B cell (primary cell): Measurements from ENCODE around the gene GP1BB. TPM values are rescaled to one million over a fixed set of nuclear protein-coding genes. Genes with fewer than 3 reads are reported as not detected.

ENCODE experiments used
- ATAC-seq: fragments of 200-7000 bp; cut with Tn5 transposase; one replicate; pipeline ENCODE4 v1.10.0; 2021; ENCODE audit warnings: low read depth, mild to moderate bottlenecking, moderate number of reproducible peaks, moderate library complexity
- CTCF ChIA-PET: fragments of 350-600 bp; sonication (Branson Sonifier 250); formaldehyde crosslinking; loops from one replicate; lab custom pipeline; 2021; ENCODE audit warnings: antibody characterized with exemption, inconsistent platforms; lab: Charles Lee
- POLR2A ChIA-PET: fragments of 350-600 bp; sonication (Branson Sonifier 250); formaldehyde crosslinking; loops from one replicate; lab custom pipeline; 2021; ENCODE audit warnings: antibody characterized with exemption; lab: Charles Lee
- DNase-seq: peaks from one replicate; pipeline ENCODE4 v3.0.0; 2013
- H2AFZ ChIP-seq: 2 replicates; pipeline ENCODE4 v1.6.1; 2012; ENCODE audit warnings: mild to moderate bottlenecking, low read depth, low read length; ENCODE audit not compliant: insufficient read depth, poor library complexity, severe bottlenecking
- H3K27ac ChIP-seq, 2 donors: 1 replicate in 1 of 2; 2 replicates in 1 of 2; pipeline ENCODE4 v1.5.1; 2012 to 2013; ENCODE audit warnings: low read length in 2 of 2, mild to moderate bottlenecking in 2 of 2, moderate library complexity in 1 of 2
- H3K27me3 ChIP-seq, 4 experiments: fragments of 200-600 bp in 1 of 4; sonication (generic) in 1 of 4; replicated peaks in 1 of 4; 1 replicate in 2 of 4; 2 replicates in 2 of 4; pipeline versions ENCODE4 v1.6.1 to v1.7.0; 2013 to 2016; ENCODE audit warnings: low read length in 3 of 4, mild to moderate bottlenecking in 2 of 4, mixed read lengths in 1 of 4, moderate library complexity in 1 of 4; ENCODE audit not compliant: insufficient read depth in 4 of 4, control insufficient read depth in 3 of 4; ENCODE audit errors: control extremely low read depth in 1 of 4
- H3K36me3 ChIP-seq, 2 experiments: replicated peaks in 1 of 2; 1 replicate in 1 of 2; 2 replicates in 1 of 2; pipeline versions ENCODE4 v1.6.1 to v1.7.1; 2013; ENCODE audit warnings: low read length in 1 of 2; ENCODE audit not compliant: insufficient read depth in 2 of 2, control insufficient read depth in 1 of 2; ENCODE audit errors: control extremely low read depth in 1 of 2, extremely low read depth in 1 of 2
- H3K4me1 ChIP-seq, 2 donors: fragments of 200-600 bp in 1 of 2; sonication (generic) in 1 of 2; 1 replicate in 1 of 2; 2 replicates in 1 of 2; pipeline versions ENCODE4 v1.5.1 to v1.6.1; 2013 to 2017; ENCODE audit warnings: low read length in 2 of 2; ENCODE audit not compliant: control insufficient read depth in 2 of 2, insufficient read depth in 2 of 2
- H3K4me2 ChIP-seq: replicated peaks from 2 replicates; pipeline ENCODE3; 2012; ENCODE audit warnings: mild to moderate bottlenecking, low read depth, low read length; ENCODE audit not compliant: poor library complexity, severe bottlenecking
- H3K4me3 ChIP-seq, 5 experiments: fragments of 200-600 bp in 1 of 5; sonication (generic) in 1 of 5; 1 replicate in 3 of 5; 2 replicates in 2 of 5; pipeline versions ENCODE4 v1.5.1 to v1.7.0; 2011 to 2016; ENCODE audit warnings: low read length in 4 of 5, mild to moderate bottlenecking in 4 of 5, low read depth in 2 of 5, control low read depth in 1 of 5, moderate library complexity in 1 of 5; ENCODE audit not compliant: insufficient read depth in 1 of 5; ENCODE audit errors: control extremely low read depth in 1 of 5, extremely low read depth in 1 of 5
- H3K79me2 ChIP-seq: fragments of 200-600 bp; sonication (generic); one replicate; pipeline ENCODE4 v1.6.0; 2016; ENCODE audit warnings: low read length; ENCODE audit not compliant: control insufficient read depth, insufficient read depth
- H3K9ac ChIP-seq: fragments of 200-600 bp; sonication (generic); 2 replicates; pipeline ENCODE4 v1.6.1; 2017; ENCODE audit warnings: mild to moderate bottlenecking, low read length, moderate library complexity
- H3K9me3 ChIP-seq, 3 donors: one replicate each; pipeline versions ENCODE4 v1.6.1 to v1.7.1; 2013; ENCODE audit warnings: low read length in 2 of 3; ENCODE audit not compliant: control insufficient read depth in 2 of 3, insufficient read depth in 1 of 3; ENCODE audit errors: control extremely low read depth in 1 of 3
- H4K20me1 ChIP-seq: 2 replicates; pipeline ENCODE4 v1.6.0; 2012; ENCODE audit warnings: mild to moderate bottlenecking, low read length; ENCODE audit not compliant: insufficient read depth, control insufficient read depth, poor library complexity, severe bottlenecking
- H3K27ac Mint-ChIP-seq: one replicate; pipeline ENCODE4 v1.8.0; 2021; ENCODE audit warnings: mixed read lengths
- H3K27me3 Mint-ChIP-seq: one replicate; pipeline ENCODE4 v1.8.0; 2021; ENCODE audit warnings: mixed read lengths
- H3K4me1 Mint-ChIP-seq: one replicate; pipeline ENCODE4 v1.8.0; 2021; ENCODE audit warnings: mixed read lengths
- H3K4me3 Mint-ChIP-seq: one replicate; pipeline ENCODE4 v1.8.0; 2021; ENCODE audit warnings: mixed read lengths
- H3K9me3 Mint-ChIP-seq: one replicate; pipeline ENCODE4 v1.8.0; 2022; ENCODE audit warnings: mixed read lengths; ENCODE audit not compliant: insufficient read depth
- CTCF ChIP-seq: fragments of 200-600 bp; IDR thresholded peaks from one replicate; pipeline ENCODE4 v1.8.0; 2022; ENCODE audit warnings: antibody characterized with exemption, mild to moderate bottlenecking
- EZH2 ChIP-seq: IDR thresholded peaks from 2 replicates; pipeline ENCODE4 v1.6.1; 2012; ENCODE audit warnings: borderline replicate concordance, low read depth, mild to moderate bottlenecking, moderate library complexity, low read length; ENCODE audit not compliant: insufficient read depth, poor library complexity, severe bottlenecking
- WGBS: methylation state at CpG from one replicate; pipeline ENCODE4 v1.1.5; 2013; ENCODE audit warnings: missing lambda C conversion rate; ENCODE audit not compliant: insufficient coverage; 5-methylcytosine and 5-hydroxymethylcytosine counted together
- intact Hi-C: fragments of 100-400 bp; cut with micrococcal nuclease; formaldehyde crosslinking; loops from one replicate; pipeline ENCODE4 v1.10.0; 2022
- polyA plus RNA-seq: library from polyadenylated mRNA; depleted of rRNA; stranded (reverse); fragments of >200 nt; gene quantifications from 2 replicates; pipeline ENCODE4 v1.2.3, GENCODE V29; 2012
- total RNA-seq, 2 donors: library from RNA; stranded (reverse); fragments of 120-200 nt in 1 of 2; gene quantifications; 1 replicate in 1 of 2; 2 replicates in 1 of 2; pipeline versions ENCODE4 v1.2.3 to v1.2.4, GENCODE V29; 2013 to 2022

Gene GP1BB
- total and polyA plus RNA-seq, 2 donors (not counting 1 experiment from before 2014, with no cell fraction given), result 0.31 TPM; not detected in 1

- WGBS, result 91% methylated on average over 9 of the region's 9 CpGs
- H4K20me1 ChIP-seq, result no peaks in the 10 kb centered on the region
- H3K4me1 ChIP-seq, result peaks cover 17 to 26% of the 10 kb centered on the region in 2 donors
- no peaks in the 10 kb centered on the region for H3K79me2 ChIP-seq
- CTCF ChIA-PET, result no interaction called here
- H3K4me2 ChIP-seq, result peak overlapping the region; percentile 97
- POLR2A ChIA-PET, result no interaction called here
- H3K4me1 Mint-ChIP-seq, result peaks cover 13% of the 10 kb centered on the region
- DNase-seq (peak; percentile 26), ATAC-seq (no peak)
- intact Hi-C loops, result no loop called here
- H3K9ac ChIP-seq, result peak overlapping the region; percentile 62
- H3K27ac ChIP-seq, result no peak overlapping the region
- no peak for TF ChIP-seq CTCF
- TF ChIP-seq EZH2, result no peak
- no peaks in the 10 kb centered on the region for H3K36me3 ChIP-seq
- peaks cover 0 to 67% (median 20%) of the 10 kb centered on the region in 4 experiments for H3K27me3 ChIP-seq
- no peak overlapping the region for H2AFZ ChIP-seq
- no peak overlapping the region for H3K4me3 ChIP-seq
- no peaks in the 10 kb centered on the region for H3K9me3 Mint-ChIP-seq
- H3K27ac Mint-ChIP-seq, result no peak overlapping the region
- peaks cover 47% of the 10 kb centered on the region for H3K27me3 Mint-ChIP-seq
- H3K4me3 Mint-ChIP-seq, result no peak overlapping the region
- H3K9me3 ChIP-seq, result peaks cover 0 to 18% (median 0%) of the 10 kb centered on the region in 3 donors
Observed at GRCh38 chr22:19717181-19717580, 6.2 kb upstream of the GP1BB start.

- H3K79me2 ChIP-seq, result no peaks in the 10 kb centered on the region
- peak overlapping the region in 4 of 5 experiments; percentile 26 to 65 (median 44) for H3K4me3 ChIP-seq
- peaks cover 19 to 32% of the 10 kb centered on the region in 2 donors for H3K4me1 ChIP-seq
- peak overlapping the region; percentile 90 for H3K4me3 Mint-ChIP-seq
- no peak overlapping the region for H3K27ac Mint-ChIP-seq
- intact Hi-C loops, result no loop called here
- peak; percentile 86 for DNase-seq
- H3K9me3 ChIP-seq, result peaks cover 0 to 22% (median 0%) of the 10 kb centered on the region in 3 donors
- 13% methylated on average over 96 of the region's 96 CpGs for WGBS
- H3K27me3 Mint-ChIP-seq, result peaks cover 43% of the 10 kb centered on the region
- H3K36me3 ChIP-seq, result no peaks in the 10 kb centered on the region
- H3K9ac ChIP-seq, result peak overlapping the region; percentile 62
- TF ChIP-seq CTCF, result peak; percentile 95
- TF ChIP-seq EZH2, result no peak
- ATAC-seq, result peak; percentile 94
- H3K9me3 Mint-ChIP-seq, result no peaks in the 10 kb centered on the region
- H3K27ac ChIP-seq, result no peak overlapping the region
- ChIA-PET CTCF (no interaction called here), POLR2A (no interaction called here)
- peak overlapping the region; percentile 97 for H3K4me2 ChIP-seq
- peaks cover 0 to 74% (median 25%) of the 10 kb centered on the region in 4 experiments for H3K27me3 ChIP-seq
- peak overlapping the region; percentile 59 for H2AFZ ChIP-seq
- H3K4me1 Mint-ChIP-seq, result peaks cover 13% of the 10 kb centered on the region
- H4K20me1 ChIP-seq, result no peaks in the 10 kb centered on the region
Observed at GRCh38 chr22:19717691-19718455, 5.5 kb upstream of the GP1BB start.
